ENCODE measurements around the gene APCDD1L.

DNA sequence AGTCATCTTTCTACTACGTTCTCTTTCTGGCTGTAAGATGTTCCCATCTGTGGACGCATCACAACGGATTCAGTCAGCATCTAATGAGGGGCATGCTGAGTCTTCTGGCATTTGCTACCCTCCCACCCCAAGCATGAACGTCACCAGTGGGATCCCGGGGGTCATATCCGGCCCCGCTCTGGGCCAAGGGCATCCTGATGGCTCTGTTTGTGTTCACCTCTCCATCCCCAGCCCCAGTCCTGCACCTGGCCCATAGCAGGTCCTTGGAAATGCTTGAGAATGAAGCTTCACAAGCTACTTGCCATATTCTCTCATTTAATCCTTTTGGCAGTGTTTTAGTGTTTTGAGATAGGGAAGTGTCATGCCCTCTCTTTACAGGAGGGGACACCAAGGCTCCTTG, 14.9 kb downstream of the APCDD1L start:
- TF ChIP-seq, protein P1, sequence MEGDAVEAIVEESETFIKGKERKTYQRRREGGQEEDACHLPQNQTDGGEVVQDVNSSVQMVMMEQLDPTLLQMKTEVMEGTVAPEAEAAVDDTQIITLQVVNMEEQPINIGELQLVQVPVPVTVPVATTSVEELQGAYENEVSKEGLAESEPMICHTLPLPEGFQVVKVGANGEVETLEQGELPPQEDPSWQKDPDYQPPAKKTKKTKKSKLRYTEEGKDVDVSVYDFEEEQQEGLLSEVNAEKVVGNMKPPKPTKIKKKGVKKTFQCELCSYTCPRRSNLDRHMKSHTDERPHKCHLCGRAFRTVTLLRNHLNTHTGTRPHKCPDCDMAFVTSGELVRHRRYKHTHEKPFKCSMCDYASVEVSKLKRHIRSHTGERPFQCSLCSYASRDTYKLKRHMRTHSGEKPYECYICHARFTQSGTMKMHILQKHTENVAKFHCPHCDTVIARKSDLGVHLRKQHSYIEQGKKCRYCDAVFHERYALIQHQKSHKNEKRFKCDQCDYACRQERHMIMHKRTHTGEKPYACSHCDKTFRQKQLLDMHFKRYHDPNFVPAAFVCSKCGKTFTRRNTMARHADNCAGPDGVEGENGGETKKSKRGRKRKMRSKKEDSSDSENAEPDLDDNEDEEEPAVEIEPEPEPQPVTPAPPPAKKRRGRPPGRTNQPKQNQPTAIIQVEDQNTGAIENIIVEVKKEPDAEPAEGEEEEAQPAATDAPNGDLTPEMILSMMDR (IDR thresholded peaks at IDR 0.05) = no peak
- TF ChIP-seq POLR2A (IDR thresholded peaks at IDR 0.05) = no peak

All from heart left ventricle (tissue), 13 donors.